ENCODE results near the gene PRR19.

PRR19 gene

DNA sequence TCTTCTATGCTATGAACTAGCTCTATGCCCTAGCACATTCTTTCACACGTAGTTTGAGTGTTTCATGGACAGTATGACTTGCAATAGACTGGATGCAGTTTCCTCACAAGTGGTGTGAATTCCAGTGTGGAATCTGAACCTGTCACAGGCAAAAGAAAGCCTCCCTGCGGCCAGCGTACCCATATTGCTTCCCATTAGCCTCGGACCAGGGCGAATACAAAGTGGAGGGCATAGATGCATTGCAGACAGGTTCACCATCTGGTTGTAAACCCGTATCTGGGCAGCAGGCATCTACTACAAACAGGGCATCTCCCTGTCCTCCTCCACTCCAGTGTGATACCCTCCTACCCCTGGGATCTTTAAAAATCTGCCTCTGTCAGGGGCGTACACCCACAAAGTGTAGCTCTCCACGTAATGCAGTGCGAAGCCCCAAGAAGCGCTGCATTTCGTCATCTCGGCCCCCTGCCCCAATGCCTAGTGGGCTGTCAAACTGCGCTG, 34.2 kb upstream of the PRR19 start:
- no peak for DNase-seq
- no peak for TF ChIP-seq GATA1 (IDR thresholded peaks at IDR 0.05; ENCODE audit: low read depth, low read length)
- TF ChIP-seq POLR2A (IDR thresholded peaks at IDR 0.05; ENCODE audit: low read length) = no peak

- TF ChIP-seq GATA1 (IDR thresholded peaks at IDR 0.05; ENCODE audit: low read depth, low read length) (no peak), POLR2A (IDR thresholded peaks at IDR 0.05; ENCODE audit: low read length) (peak; percentile 90)
- peak; percentile 100 for DNase-seq
These were observed 33.7 kb upstream of the PRR19 start for GRCh38 chr19:42268142-42268703.

- TF ChIP-seq GATA1 (IDR thresholded peaks at IDR 0.05; ENCODE audit: low read depth, low read length) = no peak
- TF ChIP-seq POLR2A (IDR thresholded peaks at IDR 0.05; ENCODE audit: low read length) = no peak
- peak; percentile 100 for DNase-seq
These were observed 33.0 kb upstream of the PRR19 start, which contains the start of gene CIC for GRCh38 chr19:42268704-42269477. Gene CIC (plus strand): TSS chr19:42269252. CDS start chr19:42271784, 2,532 bp downstream.

GRCh38 chr19:42269478-42270345, 32.2 kb upstream of the PRR19 start:
- DNase-seq = peak; percentile 70 to 78
- TF ChIP-seq GATA1 (IDR thresholded peaks at IDR 0.05; ENCODE audit: low read depth, low read length) (no peak), POLR2A (IDR thresholded peaks at IDR 0.05; ENCODE audit: low read length) (no peak)

DNA sequence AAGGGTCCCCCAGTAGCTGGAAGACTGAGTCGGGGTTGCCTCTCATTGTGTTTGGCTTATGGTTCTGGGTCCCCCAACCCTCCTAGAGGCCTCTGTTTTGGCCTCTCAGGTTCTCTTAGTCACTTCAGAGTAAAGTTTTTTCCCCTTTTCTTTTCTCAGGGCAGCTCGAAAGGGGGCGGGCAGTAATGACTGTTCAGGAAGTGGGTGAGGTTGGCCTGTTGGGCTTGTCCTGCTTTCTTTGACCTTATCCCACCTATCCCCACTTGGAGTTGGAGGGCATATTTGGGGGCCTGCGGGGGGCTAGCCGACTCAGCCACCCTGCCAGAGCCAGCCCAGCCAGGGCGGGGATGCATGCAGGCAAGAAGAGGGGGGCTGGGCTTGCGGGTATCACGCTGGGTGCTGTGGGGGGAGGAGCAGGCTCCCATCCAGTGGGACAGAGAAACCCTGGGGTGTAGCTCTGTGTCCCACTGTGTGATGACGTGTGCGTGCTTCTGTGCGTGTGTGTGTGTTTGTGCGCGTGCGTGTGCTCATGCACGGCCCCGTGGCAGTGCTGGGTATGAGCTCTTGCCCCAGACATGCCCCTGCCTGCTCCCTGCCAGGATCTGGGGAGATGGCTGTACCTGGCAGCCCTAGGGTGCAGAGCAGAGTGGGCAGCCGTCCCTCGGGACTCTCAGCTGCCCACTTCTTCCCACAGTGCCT, 31.4 kb upstream of the PRR19 start:
- peak; percentile 78 to 79 for DNase-seq
- TF ChIP-seq GATA1 (IDR thresholded peaks at IDR 0.05; ENCODE audit: low read depth, low read length) (no peak), POLR2A (IDR thresholded peaks at IDR 0.05; ENCODE audit: low read length) (peak; percentile 55)

- DNase-seq = no peak
- no peak for TF ChIP-seq GATA1 (IDR thresholded peaks at IDR 0.05; ENCODE audit: low read depth, low read length)
- no peak for TF ChIP-seq POLR2A (IDR thresholded peaks at IDR 0.05; ENCODE audit: low read length)
These were observed 30.9 kb upstream of the PRR19 start for GRCh38 chr19:42271045-42271419.

GRCh38 chr19:42271861-42272534, 29.9 kb upstream of the PRR19 start:
- DNase-seq = no peak
- TF ChIP-seq POLR2A (IDR thresholded peaks at IDR 0.05; ENCODE audit: low read length) (no peak), GATA1 (IDR thresholded peaks at IDR 0.05; ENCODE audit: low read depth, low read length) (no peak)

- no peak for DNase-seq
- TF ChIP-seq GATA1 (IDR thresholded peaks at IDR 0.05; ENCODE audit: low read depth, low read length) = no peak
- TF ChIP-seq POLR2A (IDR thresholded peaks at IDR 0.05; ENCODE audit: low read length) = no peak
These were observed 29.4 kb upstream of the PRR19 start for GRCh38 chr19:42272535-42272897.

- DNase-seq = no peak
- TF ChIP-seq GATA1 (IDR thresholded peaks at IDR 0.05; ENCODE audit: low read depth, low read length) (no peak), POLR2A (IDR thresholded peaks at IDR 0.05; ENCODE audit: low read length) (no peak)
These were observed 28.9 kb upstream of the PRR19 start for GRCh38 chr19:42272989-42273406.

- TF ChIP-seq POLR2A (IDR thresholded peaks at IDR 0.05; ENCODE audit: low read length) = no peak
- TF ChIP-seq GATA1 (IDR thresholded peaks at IDR 0.05; ENCODE audit: low read depth, low read length) = no peak
- DNase-seq = no peak
These were observed 28.4 kb upstream of the PRR19 start for GRCh38 chr19:42273407-42274064.

DNA sequence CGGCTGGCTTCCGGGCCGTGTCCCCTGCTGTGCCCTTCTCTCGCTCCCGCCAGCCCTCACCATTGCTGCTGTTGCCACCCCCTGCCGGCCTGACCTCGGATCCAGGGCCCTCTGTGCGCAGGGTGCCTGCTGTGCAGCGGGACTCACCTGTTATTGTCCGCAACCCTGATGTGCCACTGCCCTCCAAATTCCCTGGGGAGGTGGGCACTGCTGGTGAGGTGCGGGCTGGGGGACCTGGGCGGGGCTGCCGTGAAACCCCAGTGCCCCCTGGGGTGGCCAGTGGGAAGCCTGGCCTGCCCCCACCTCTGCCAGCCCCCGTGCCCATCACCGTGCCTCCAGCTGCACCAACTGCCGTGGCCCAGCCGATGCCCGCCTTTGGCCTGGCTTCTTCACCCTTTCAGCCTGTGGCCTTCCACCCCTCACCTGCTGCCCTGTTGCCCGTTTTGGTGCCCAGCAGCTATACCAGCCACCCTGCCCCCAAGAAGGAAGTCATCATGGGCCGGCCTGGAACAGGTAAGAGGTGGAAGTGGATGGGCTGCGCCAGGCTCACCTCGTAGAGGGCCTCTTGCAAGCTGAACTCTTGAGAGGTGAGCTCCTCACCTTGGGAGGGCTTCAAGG, 27.8 kb upstream of the PRR19 start:
- TF ChIP-seq GATA1 (IDR thresholded peaks at IDR 0.05; ENCODE audit: low read depth, low read length) (no peak), POLR2A (IDR thresholded peaks at IDR 0.05; ENCODE audit: low read length) (no peak)
- DNase-seq = no peak

GRCh38 chr19:42275103-42275502, 26.8 kb upstream of the PRR19 start:
- no peak for TF ChIP-seq POLR2A (IDR thresholded peaks at IDR 0.05; ENCODE audit: low read length)
- TF ChIP-seq GATA1 (IDR thresholded peaks at IDR 0.05; ENCODE audit: low read depth, low read length) = no peak
- DNase-seq = no peak
